Stimulated activated naive CD8-positive, alpha-beta T cell treated with anti-CD3 and anti-CD28 coated beads, Interleukin-15, Interleukin-2, amounts not matched to agents 100 ng/mL and 50 ng/mL, for 24 hours (primary cell): ENCODE results near the gene GTF2I.
"Not testable (repeated sequence)": the region's sequence is repeated elsewhere in the genome, so short reads cannot be mapped to it uniquely, and the experiment has no call there.

Experiments used
- H3K27ac Mint-ChIP-seq: one replicate; pipeline ENCODE4 v1.8.0; 2021; ENCODE audit warnings: mild to moderate bottlenecking, mixed read lengths
- H3K27me3 Mint-ChIP-seq: one replicate; pipeline ENCODE4 v1.8.0; 2021; ENCODE audit warnings: mixed read lengths
- H3K36me3 Mint-ChIP-seq: one replicate; pipeline ENCODE4 v1.8.0; 2021; ENCODE audit warnings: low read depth, mixed read lengths
- H3K4me1 Mint-ChIP-seq: one replicate; pipeline ENCODE4 v1.8.0; 2021; ENCODE audit warnings: low read depth, mixed read lengths
- H3K4me3 Mint-ChIP-seq: one replicate; pipeline ENCODE4 v1.8.0; 2021; ENCODE audit warnings: mild to moderate bottlenecking, mixed read lengths
- H3K9me3 Mint-ChIP-seq: one replicate; pipeline ENCODE4 v1.8.0; 2021; ENCODE audit warnings: mixed read lengths

Gene GTF2I

GRCh38 chr7:74770062-74770461, 112.5 kb downstream of the GTF2I start:
- H3K27ac Mint-ChIP-seq, H3K4me3 Mint-ChIP-seq, H3K4me1 Mint-ChIP-seq, H3K9me3 Mint-ChIP-seq, H3K36me3 Mint-ChIP-seq, H3K27me3 Mint-ChIP-seq: not testable (repeated sequence)

DNA sequence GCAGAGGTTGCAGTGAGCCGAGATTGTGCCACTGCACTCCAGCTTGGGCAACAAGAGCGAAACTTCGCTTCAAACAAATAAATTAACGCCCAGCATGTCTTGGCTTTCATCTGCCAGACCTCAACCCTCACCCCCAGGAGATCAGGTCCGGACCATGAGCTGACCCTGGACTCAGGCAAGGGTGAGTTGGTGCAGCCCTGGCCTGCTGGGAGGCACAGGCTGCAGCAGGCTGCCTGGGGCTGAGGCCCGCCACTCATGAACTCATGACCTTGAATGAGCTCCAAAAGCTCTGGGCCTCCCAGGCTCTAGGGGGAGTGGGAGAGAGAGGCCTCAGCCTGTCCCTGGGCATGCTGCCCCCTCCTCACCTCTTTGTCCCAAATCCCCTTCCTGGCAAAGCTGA, 114.6 kb downstream of the GTF2I start:
- not testable (repeated sequence) for H3K4me1 Mint-ChIP-seq, H3K27ac Mint-ChIP-seq, H3K9me3 Mint-ChIP-seq, H3K4me3 Mint-ChIP-seq, H3K27me3 Mint-ChIP-seq, H3K36me3 Mint-ChIP-seq

DNA sequence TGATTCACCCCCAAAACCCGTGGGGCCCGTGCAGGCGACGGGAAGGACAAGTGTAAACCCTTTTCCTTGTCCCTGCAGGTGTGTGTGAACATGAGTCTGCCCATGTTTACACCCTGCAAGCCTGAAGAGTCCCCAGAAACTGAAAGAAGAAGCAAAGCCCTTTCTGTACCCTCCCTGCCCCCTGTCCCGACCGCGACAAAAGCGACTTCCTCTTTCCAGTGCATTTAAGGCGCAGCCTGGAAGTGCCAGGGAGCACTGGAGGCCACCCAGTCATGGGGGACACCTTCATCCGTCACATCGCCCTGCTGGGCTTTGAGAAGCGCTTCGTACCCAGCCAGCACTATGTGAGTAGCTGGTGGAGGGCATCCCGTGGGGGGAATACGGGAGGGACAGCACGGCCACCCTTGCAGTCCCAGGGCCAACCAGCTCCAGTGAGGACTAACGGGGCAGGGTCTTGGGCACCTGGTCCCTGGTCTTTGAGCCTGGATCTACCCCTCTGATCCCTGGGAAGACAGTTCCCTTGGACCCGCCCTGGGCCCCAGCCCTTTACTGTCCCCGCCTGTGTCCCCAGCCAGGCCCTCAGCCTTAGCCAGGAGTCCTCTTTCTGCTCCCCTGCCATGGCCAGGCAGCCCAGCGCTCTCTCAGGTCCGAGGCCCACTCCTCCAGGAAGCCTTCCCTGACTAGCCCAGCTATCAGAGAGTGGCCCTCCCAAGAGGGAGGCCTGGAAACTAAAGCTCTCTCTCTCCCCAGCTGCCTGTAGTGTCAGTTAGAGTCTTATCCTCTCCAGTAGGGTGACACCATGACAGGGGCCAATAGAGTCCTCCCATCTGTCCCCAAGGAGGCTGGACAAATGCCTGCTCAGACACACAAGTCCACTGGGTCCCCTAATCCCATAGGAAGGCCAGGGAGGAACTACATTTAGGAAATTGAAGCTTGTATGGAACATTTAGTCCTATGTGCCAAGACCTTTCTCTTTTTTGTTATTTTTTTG, 116.5 kb downstream of the GTF2I start, which contains the start of gene NCF1:
Gene NCF1 (plus strand): TSS at position 252 of the 991 bp plus-strand sequence. CDS start 21 bp downstream, at position 273.
- H3K4me1 Mint-ChIP-seq, H3K36me3 Mint-ChIP-seq, H3K4me3 Mint-ChIP-seq, H3K27me3 Mint-ChIP-seq, H3K27ac Mint-ChIP-seq, H3K9me3 Mint-ChIP-seq: not testable (repeated sequence)

GRCh38 chr7:74775111-74775510, 117.6 kb downstream of the GTF2I start:
- H3K9me3 Mint-ChIP-seq, H3K27me3 Mint-ChIP-seq, H3K27ac Mint-ChIP-seq, H3K4me3 Mint-ChIP-seq, H3K36me3 Mint-ChIP-seq, H3K4me1 Mint-ChIP-seq: not testable (repeated sequence)

- H3K27ac Mint-ChIP-seq, H3K36me3 Mint-ChIP-seq, H3K4me1 Mint-ChIP-seq, H3K9me3 Mint-ChIP-seq, H3K4me3 Mint-ChIP-seq, H3K27me3 Mint-ChIP-seq: not testable (repeated sequence)
Measured at GRCh38 chr7:74779053-74779452, 121.5 kb downstream of the GTF2I start.

DNA sequence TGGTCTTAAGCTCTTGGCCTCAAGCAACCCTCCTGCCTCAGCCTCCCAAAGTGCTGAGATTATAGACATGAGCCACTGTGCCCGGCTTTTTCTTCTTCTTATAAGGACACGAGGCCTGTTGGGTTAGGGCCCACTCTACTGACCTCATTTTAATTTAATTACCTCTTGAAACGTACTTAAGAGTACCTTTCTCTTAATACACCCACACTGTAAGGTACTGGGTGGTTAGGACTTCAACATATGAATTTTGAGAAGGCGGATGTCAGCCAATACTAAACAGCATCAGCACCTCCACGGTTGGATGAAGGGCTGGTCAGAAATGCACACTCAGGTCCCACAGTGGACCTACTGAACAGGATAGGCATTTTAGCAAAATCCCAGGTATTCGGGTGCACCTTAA, 124.2 kb downstream of the GTF2I start:
- H3K4me1 Mint-ChIP-seq, H3K27me3 Mint-ChIP-seq, H3K9me3 Mint-ChIP-seq, H3K27ac Mint-ChIP-seq, H3K36me3 Mint-ChIP-seq, H3K4me3 Mint-ChIP-seq: not testable (repeated sequence)

DNA sequence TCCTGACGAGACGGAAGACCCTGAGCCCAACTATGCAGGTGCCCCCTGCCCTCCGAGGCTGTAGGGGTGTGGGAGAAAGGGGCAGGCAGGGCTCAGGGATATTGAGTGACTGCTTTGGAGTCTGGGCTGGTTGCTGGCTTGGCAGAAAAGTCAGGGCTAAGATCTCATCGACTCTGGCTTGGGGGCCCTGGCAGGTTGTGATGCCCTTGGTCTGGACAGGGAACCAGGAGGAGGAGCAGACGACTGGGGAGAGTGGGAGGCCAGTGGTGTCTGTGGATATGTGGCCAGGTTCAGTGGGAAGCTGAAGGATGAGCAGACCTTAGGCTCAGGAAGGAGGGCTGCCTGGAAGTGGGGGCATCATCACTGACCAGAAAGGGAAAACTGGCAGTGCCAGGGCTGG, 126.1 kb downstream of the GTF2I start:
- not testable (repeated sequence) for H3K4me3 Mint-ChIP-seq, H3K27ac Mint-ChIP-seq, H3K9me3 Mint-ChIP-seq, H3K27me3 Mint-ChIP-seq, H3K36me3 Mint-ChIP-seq, H3K4me1 Mint-ChIP-seq

GRCh38 chr7:74788369-74789150, 131.0 kb downstream of the GTF2I start:
- H3K4me3 Mint-ChIP-seq, H3K4me1 Mint-ChIP-seq, H3K27me3 Mint-ChIP-seq, H3K27ac Mint-ChIP-seq, H3K36me3 Mint-ChIP-seq, H3K9me3 Mint-ChIP-seq: not testable (repeated sequence)

GRCh38 chr7:74789200-74789736, 131.8 kb downstream of the GTF2I start:
- H3K27ac Mint-ChIP-seq, H3K36me3 Mint-ChIP-seq: not testable (repeated sequence)

DNA sequence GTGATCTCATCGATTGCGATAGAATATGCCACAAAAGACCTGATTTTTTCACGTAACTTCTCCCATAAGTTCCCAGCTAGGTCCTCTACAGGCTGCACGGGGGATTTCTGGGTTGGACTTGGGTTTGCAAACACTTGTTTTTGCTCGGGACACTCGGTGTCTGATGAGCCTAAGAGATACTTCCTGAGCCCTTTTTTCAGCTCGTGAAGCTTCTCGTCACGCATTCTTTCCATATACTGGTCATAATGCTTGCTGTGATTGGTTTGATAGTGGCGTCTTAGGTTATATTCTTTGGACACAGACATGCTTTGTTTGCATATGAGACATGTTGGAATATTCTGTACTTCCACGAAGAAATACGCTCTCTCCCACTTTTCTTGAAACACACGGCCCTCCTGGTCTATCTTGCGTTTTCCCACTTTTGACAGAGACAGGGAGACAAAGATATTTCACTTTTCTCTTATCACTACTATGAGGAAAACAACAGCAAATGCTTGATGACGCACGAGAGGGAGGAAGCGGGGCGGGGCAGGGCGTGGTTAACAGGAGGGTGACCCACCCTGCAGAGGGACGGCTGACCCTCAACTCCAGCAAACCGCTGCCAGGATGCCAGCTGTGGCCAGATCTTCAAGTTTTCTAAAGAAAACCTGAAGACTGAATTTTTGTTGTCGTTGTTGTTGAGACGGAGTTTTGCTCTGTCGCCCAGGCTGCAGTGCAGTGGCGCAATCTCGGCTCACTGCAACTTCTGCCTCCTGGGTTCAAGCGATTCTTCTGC, 140.5 kb downstream of the GTF2I start:
- H3K9me3 Mint-ChIP-seq, H3K36me3 Mint-ChIP-seq, H3K27ac Mint-ChIP-seq, H3K27me3 Mint-ChIP-seq, H3K4me1 Mint-ChIP-seq, H3K4me3 Mint-ChIP-seq: not testable (repeated sequence)

More at GRCh38 chr7:74789200-74789736, 131.8 kb downstream of the GTF2I start:
- not testable (repeated sequence) for H3K4me1 Mint-ChIP-seq, H3K9me3 Mint-ChIP-seq, H3K4me3 Mint-ChIP-seq, H3K27me3 Mint-ChIP-seq

GRCh38 chr7:74798644-74799043, 141.1 kb downstream of the GTF2I start:
- not testable (repeated sequence) for H3K36me3 Mint-ChIP-seq, H3K4me1 Mint-ChIP-seq, H3K4me3 Mint-ChIP-seq, H3K9me3 Mint-ChIP-seq, H3K27ac Mint-ChIP-seq, H3K27me3 Mint-ChIP-seq
